HepG2 (cell line): Measurements from ENCODE around the gene ERC1. TPM values are rescaled to one million over a fixed set of nuclear protein-coding genes. Genes with fewer than 3 reads are reported as not detected.
"Not testable (repeated sequence)": the region's sequence is repeated elsewhere in the genome, so short reads cannot be mapped to it uniquely, and the experiment has no call there.

Experiments
- ATAC-seq: fragments of 200-7000 bp; cut with Tn5 transposase; 3 replicates; pipeline ENCODE4 v1.9.1; 2020; ENCODE audit warnings: mild to moderate bottlenecking, moderate library complexity
- BruUV-seq: library from RNA; stranded (reverse); fragments of 400-500 nt; replicated peaks from 2 replicates; lab custom pipeline; 2021; lab: Mats Ljungman, UMichigan
- CTCF ChIA-PET: fragments of 300-600 bp; formaldehyde crosslinking; extraction: SDS; loops from one replicate; lab custom pipeline; 2021; ENCODE audit warnings: low total read pairs, inconsistent platforms, low intra/inter-chr PET ratio; lab: Yijun Ruan, JAX
- POLR2A ChIA-PET: fragments of 350-600 bp; sonication (Branson Sonifier 250); formaldehyde crosslinking; loops from one replicate; lab custom pipeline; 2020; ENCODE audit warnings: antibody characterized with exemption, inconsistent platforms; lab: Yijun Ruan, JAX
- DNase-seq: peaks from one replicate; pipeline ENCODE4 v3.0.0-alpha.2; 2015; ENCODE audit warnings: low spot score
- FAIRE-seq: peaks from 3 replicates; lab custom pipeline; 2011; peaks lifted over from hg19 to GRCh38; lab: Jason Lieb, UNC
- H2AFZ ChIP-seq: one replicate; pipeline ENCODE4 v1.6.1; 2011; ENCODE audit warnings: low read length, inconsistent platforms
- H3K27ac ChIP-seq: fragments of 300-600 bp; 3 replicates; pipeline ENCODE4 v1.8.0; 2011; ENCODE audit warnings: mixed run types, mild to moderate bottlenecking, mixed read lengths, low read length, inconsistent platforms; ENCODE audit not compliant: insufficient read depth; ENCODE audit errors: extremely low read length
- H3K27me3 ChIP-seq, 2 experiments: fragments of 200-600 bp in 1 of 2; 2 replicates in 1 of 2; 3 replicates in 1 of 2; pipeline versions ENCODE4 v1.6.0 to v1.8.0; 2011; ENCODE audit warnings: low read length in 2 of 2, mild to moderate bottlenecking in 2 of 2, moderate library complexity in 2 of 2, inconsistent platforms in 1 of 2; ENCODE audit not compliant: insufficient read depth in 2 of 2, control insufficient read depth in 1 of 2
- H3K36me3 ChIP-seq, 2 experiments: fragments of 200-600 bp in 1 of 2; replicated peaks in 1 of 2; 2 replicates in 1 of 2; 3 replicates in 1 of 2; pipeline versions ENCODE4 v1.5.1 to v1.8.0; 2011; ENCODE audit warnings: low read length in 2 of 2, inconsistent platforms in 1 of 2; ENCODE audit not compliant: insufficient read depth in 2 of 2, control insufficient read depth in 1 of 2
- H3K4me1 ChIP-seq: 2 replicates; pipeline ENCODE4 v1.5.1; 2012; ENCODE audit warnings: low read length, inconsistent platforms; ENCODE audit not compliant: insufficient read depth
- H3K4me2 ChIP-seq: 2 replicates; pipeline ENCODE4 v1.6.0; 2011; ENCODE audit warnings: low read depth, low read length, inconsistent platforms
- H3K4me3 ChIP-seq, 3 experiments: fragments of 200-600 bp in 1 of 3; sonication (generic), shearing (Covaris generic) in 1 of 3; replicated peaks in 1 of 3; 2 replicates each; pipeline ENCODE4 v1.5.1; 2011 to 2016; ENCODE audit warnings: low read length in 3 of 3, inconsistent platforms in 2 of 3, low read depth in 2 of 3, mild to moderate bottlenecking in 2 of 3, control low read depth in 1 of 3, mixed read lengths in 1 of 3; ENCODE audit not compliant: insufficient read depth in 1 of 3
- H3K79me2 ChIP-seq: one replicate; pipeline ENCODE4 v1.6.1; 2011; ENCODE audit warnings: low read length, inconsistent platforms; ENCODE audit not compliant: insufficient read depth
- H3K9ac ChIP-seq: 2 replicates; pipeline ENCODE4 v1.6.0; 2011; ENCODE audit warnings: mild to moderate bottlenecking, low read depth, low read length, inconsistent platforms; ENCODE audit not compliant: insufficient read depth
- H3K9me3 ChIP-seq: 2 replicates; pipeline ENCODE4 v1.5.1; 2012; ENCODE audit warnings: mild to moderate bottlenecking, low read length
- H4K20me1 ChIP-seq: 2 replicates; pipeline ENCODE4 v1.6.0; 2011; ENCODE audit warnings: inconsistent platforms, mild to moderate bottlenecking, low read length, moderate library complexity; ENCODE audit not compliant: insufficient read depth
- HNRNPLL ChIP-seq: fragments of 200-400 bp; formaldehyde crosslinking; IDR thresholded peaks from 2 replicates; pipeline ENCODE4 v1.6.1; 2017; ENCODE audit warnings: mild to moderate bottlenecking, low read depth, low read length; ENCODE audit not compliant: poor library complexity, severe bottlenecking
- KDM3A ChIP-seq: IDR thresholded peaks from 2 replicates; pipeline ENCODE4 v1.6.1; 2018; ENCODE audit warnings: low read depth, missing compliant biosample characterization
- KDM5B ChIP-seq: sonication (generic); formaldehyde crosslinking; IDR thresholded peaks from 2 replicates; pipeline ENCODE4 v1.4.0; 2020; ENCODE audit warnings: missing genetic modification reagents, mild to moderate bottlenecking, borderline replicate concordance
- KLF6 ChIP-seq: IDR thresholded peaks from 2 replicates; pipeline ENCODE4 v1.8.0; 2016; ENCODE audit warnings: missing biosample characterization, missing genetic modification reagents
- PITX1 ChIP-seq: sonication (generic); formaldehyde crosslinking; IDR thresholded peaks from 2 replicates; pipeline ENCODE4 v1.5.1; 2020; ENCODE audit warnings: mild to moderate bottlenecking, missing genetic modification reagents
- REL ChIP-seq: sonication (generic); formaldehyde crosslinking; conservative IDR thresholded peaks from 2 replicates; pipeline ENCODE4 v1.8.0; 2022; ENCODE audit warnings: mild to moderate bottlenecking, missing genetic modification reagents, moderate library complexity
- ZNF335 ChIP-seq: sonication (generic); formaldehyde crosslinking; IDR thresholded peaks from 2 replicates; pipeline ENCODE4 v1.4.0; 2020; ENCODE audit warnings: missing genetic modification reagents
- ZSCAN29 ChIP-seq: sonication (generic); formaldehyde crosslinking; conservative IDR thresholded peaks from 2 replicates; pipeline ENCODE4 v1.4.0; 2020; ENCODE audit warnings: mild to moderate bottlenecking, missing genetic modification reagents
- WGBS: methylation state at CpG from one replicate; pipeline ENCODE4 v1.1.6; 2017; ENCODE audit warnings: low lambda C conversion rate; 5-methylcytosine and 5-hydroxymethylcytosine counted together
- in situ Hi-C: cut with HindIII; loops from 2 replicates; pipeline ENCODE4 v1.10.0; 2017; ENCODE audit warnings: low pct_unique_long_range_greater_than_20kb; ENCODE audit not compliant: extremely low pct_ligation_motif_present
- intact Hi-C: fragments of 100-400 bp; cut with micrococcal nuclease; formaldehyde crosslinking; loops from one replicate; pipeline ENCODE4 v1.10.0; 2022; ENCODE audit not compliant: unreplicated experiment
- polyA plus RNA-seq, 8 experiments: library from polyadenylated mRNA; depleted of rRNA in 3 of 8; stranded (reverse) in 7 of 8; unstranded in 1 of 8; fragments of >200 nt; fragmentation: Illumina TruSeq in 4 of 8; extraction: Trizol in 4 of 8; gene quantifications; 2 replicates each; pipeline versions ENCODE4 v1.2.1 to v1.2.3, GENCODE V29; 2011 to 2016; ENCODE audit warnings: low read depth in 4 of 8, missing spikeins in 1 of 8, mixed read lengths in 1 of 8; ENCODE audit not compliant: insufficient read depth in 1 of 8
- total RNA-seq, 5 experiments: library from RNA; depleted of rRNA; stranded (reverse); fragments of >200 nt; fragmentation: Illumina TruSeq; extraction: Trizol; gene quantifications; 2 replicates each; pipeline ENCODE4 v1.2.3, GENCODE V29; 2016; ENCODE audit warnings: low read depth in 1 of 5
- TF ChIP-seq, protein P1 (sequence below): sonication (generic); formaldehyde crosslinking; IDR thresholded peaks from 2 replicates; pipeline ENCODE4 v1.8.1; 2023; ENCODE audit warnings: missing genetic modification reagents, inconsistent platforms, borderline replicate concordance
- TF ChIP-seq, protein P2 (sequence below), 2 experiments: sonication (generic) in 1 of 2; formaldehyde crosslinking in 1 of 2; IDR thresholded peaks; 2 replicates each; pipeline versions ENCODE4 v1.6.1 to v1.9.0; 2014 to 2022; ENCODE audit warnings: antibody characterized with exemption in 1 of 2, borderline replicate concordance in 1 of 2, inconsistent platforms in 1 of 2, low read depth in 1 of 2, missing genetic modification reagents in 1 of 2

The ERC1 gene
- total and polyA plus RNA-seq, 2 of the 13 experiments (the other 11 are each of a cell fraction or from before 2014, with no cell fraction given) = 6.1 to 12.4 TPM

DNA sequence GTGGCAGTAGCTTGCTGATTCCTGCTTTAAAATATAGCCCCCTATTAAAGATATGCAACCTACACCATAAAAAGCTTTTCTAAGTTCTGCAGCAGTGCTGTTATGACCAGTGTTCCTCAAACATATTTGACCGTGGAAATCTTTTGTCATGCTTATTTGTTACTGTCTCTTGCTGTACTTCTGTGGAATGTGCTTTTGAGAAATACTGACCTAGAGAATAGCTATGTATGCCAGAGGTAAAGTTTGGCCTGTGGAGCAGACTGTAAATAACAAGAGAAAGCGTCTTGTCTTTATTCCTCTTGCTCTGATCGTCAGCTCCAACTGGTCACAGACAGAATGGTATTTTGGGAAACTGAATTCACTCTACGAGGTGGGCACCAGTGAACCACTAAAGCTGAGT is 364.4 kb downstream of the ERC1 start (continued):
- TF ChIP-seq, protein P1, sequence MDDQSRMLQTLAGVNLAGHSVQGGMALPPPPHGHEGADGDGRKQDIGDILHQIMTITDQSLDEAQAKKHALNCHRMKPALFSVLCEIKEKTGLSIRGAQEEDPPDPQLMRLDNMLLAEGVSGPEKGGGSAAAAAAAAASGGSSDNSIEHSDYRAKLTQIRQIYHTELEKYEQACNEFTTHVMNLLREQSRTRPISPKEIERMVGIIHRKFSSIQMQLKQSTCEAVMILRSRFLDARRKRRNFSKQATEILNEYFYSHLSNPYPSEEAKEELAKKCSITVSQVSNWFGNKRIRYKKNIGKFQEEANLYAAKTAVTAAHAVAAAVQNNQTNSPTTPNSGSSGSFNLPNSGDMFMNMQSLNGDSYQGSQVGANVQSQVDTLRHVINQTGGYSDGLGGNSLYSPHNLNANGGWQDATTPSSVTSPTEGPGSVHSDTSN (CRISPR knock-in tag) = no peak
- TF ChIP-seq KDM5B (CRISPR knock-in tag) (no peak), KLF6 (CRISPR knock-in tag) (no peak), ZNF335 (CRISPR knock-in tag) (no peak), REL (CRISPR knock-in tag) (no peak)

DNA sequence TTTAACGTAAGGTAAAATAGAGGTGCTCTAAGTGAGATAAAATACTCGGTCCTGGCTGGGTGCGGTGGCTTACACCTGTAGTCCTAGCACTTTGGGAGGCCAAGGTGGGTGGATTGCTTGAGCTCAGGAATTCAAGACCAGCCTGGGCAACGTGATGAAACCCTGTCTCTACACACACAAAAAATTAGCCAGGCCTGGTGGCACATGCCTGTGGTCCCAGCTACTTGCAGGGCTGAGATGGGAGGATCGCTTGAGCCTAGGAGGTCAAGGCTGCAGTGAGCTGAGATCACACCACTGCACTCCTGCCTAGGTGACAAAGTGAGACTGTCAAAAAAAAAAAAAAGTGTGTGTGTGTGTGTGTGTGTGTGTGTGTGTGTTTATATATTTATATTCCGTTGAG is 364.8 kb downstream of the ERC1 start:
- in situ Hi-C loops, H3K9ac ChIP-seq, H3K9me3 ChIP-seq, H3K36me3 ChIP-seq, H3K27ac ChIP-seq, intact Hi-C loops, H3K4me1 ChIP-seq, H2AFZ ChIP-seq, CTCF ChIA-PET, H3K79me2 ChIP-seq, H3K27me3 ChIP-seq, ATAC-seq, FAIRE-seq, BruUV-seq, H3K4me3 ChIP-seq, POLR2A ChIA-PET, DNase-seq, H4K20me1 ChIP-seq, H3K4me2 ChIP-seq: not testable (repeated sequence)
- 97% methylated on average over 6 of the region's 6 CpGs for WGBS

DNA sequence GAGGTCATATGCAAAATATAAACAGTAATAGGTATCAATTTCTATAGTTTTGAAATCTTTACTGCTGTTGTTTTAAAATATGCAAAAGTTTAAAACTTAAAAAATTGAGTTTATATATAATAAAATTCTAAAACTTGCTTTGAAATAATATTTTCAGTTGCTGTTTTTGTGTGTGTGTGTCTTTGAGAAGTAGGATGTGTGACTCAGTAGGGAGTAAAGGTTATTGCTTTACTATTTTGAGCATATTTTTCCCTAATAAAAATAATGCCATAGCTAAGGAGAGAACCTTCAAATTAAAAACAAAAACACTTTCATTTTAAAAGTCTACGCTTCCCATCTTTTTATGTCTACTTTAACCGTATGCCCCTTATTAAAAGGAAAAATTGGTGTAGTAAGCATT is 365.3 kb downstream of the ERC1 start:
- Histone ChIP-seq H4K20me1 (no peaks in the 10 kb centered on the region), H3K27ac (no peak overlapping the region), H3K9me3 (no peaks in the 10 kb centered on the region), H3K4me3 (no peak overlapping the region), H3K36me3 (no peaks in the 10 kb centered on the region), H3K4me2 (no peak overlapping the region), H2AFZ (no peak overlapping the region), H3K27me3 (no peaks in the 10 kb centered on the region), H3K79me2 (no peaks in the 10 kb centered on the region), H3K4me1 (peaks cover 7% of the 10 kb centered on the region; the same call in 1 of the 2 replicates), H3K9ac (no peak overlapping the region)
- POLR2A ChIA-PET = no interaction called here
- intact Hi-C loops (no loop called here), in situ Hi-C loops (no loop called here)
- DNase-seq (no peak), FAIRE-seq (no peak), ATAC-seq (no peak)
- no TSS peak for BruUV-seq
- CTCF ChIA-PET = no interaction called here
- 97% methylated on average over 2 of the region's 2 CpGs for WGBS
- TF ChIP-seq ZSCAN29 (CRISPR knock-in tag) = no peak
- no peak for TF ChIP-seq HNRNPLL
- TF ChIP-seq, protein P2, sequence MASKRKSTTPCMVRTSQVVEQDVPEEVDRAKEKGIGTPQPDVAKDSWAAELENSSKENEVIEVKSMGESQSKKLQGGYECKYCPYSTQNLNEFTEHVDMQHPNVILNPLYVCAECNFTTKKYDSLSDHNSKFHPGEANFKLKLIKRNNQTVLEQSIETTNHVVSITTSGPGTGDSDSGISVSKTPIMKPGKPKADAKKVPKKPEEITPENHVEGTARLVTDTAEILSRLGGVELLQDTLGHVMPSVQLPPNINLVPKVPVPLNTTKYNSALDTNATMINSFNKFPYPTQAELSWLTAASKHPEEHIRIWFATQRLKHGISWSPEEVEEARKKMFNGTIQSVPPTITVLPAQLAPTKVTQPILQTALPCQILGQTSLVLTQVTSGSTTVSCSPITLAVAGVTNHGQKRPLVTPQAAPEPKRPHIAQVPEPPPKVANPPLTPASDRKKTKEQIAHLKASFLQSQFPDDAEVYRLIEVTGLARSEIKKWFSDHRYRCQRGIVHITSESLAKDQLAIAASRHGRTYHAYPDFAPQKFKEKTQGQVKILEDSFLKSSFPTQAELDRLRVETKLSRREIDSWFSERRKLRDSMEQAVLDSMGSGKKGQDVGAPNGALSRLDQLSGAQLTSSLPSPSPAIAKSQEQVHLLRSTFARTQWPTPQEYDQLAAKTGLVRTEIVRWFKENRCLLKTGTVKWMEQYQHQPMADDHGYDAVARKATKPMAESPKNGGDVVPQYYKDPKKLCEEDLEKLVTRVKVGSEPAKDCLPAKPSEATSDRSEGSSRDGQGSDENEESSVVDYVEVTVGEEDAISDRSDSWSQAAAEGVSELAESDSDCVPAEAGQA (IDR thresholded peaks at IDR 0.05; ENCODE audit: low read depth) = no peak
- TF ChIP-seq, protein P2 (CRISPR knock-in tag; IDR thresholded peaks at IDR 0.05; ENCODE audit: borderline replicate concordance) = no peak
- no peak for TF ChIP-seq KDM3A (CRISPR knock-in tag)
- TF ChIP-seq PITX1 (CRISPR knock-in tag) = no peak
